Lower lobe of right lung (tissue), 2 donors: ENCODE measurements around the gene RPS23. TPM values are rescaled to one million over a fixed set of nuclear protein-coding genes. Genes with fewer than 3 reads are reported as not detected.

Experiments
- ATAC-seq, 2 donors: fragments of 200-7000 bp; cut with Tn5 transposase; one replicate each; pipeline ENCODE4 v1.9.1; 2020 to 2022; ENCODE audit warnings: mild to moderate bottlenecking in 2 of 2, moderate library complexity in 2 of 2
- DNase-seq: peaks from one replicate; pipeline ENCODE4 v3.0.0-alpha.2; 2020
- H3K27ac ChIP-seq: fragments of 200-600 bp; one replicate; pipeline ENCODE4 v1.8.0; 2022
- H3K27me3 ChIP-seq: fragments of 200-600 bp; one replicate; pipeline ENCODE4 v1.8.0; 2022; ENCODE audit warnings: low read depth
- H3K36me3 ChIP-seq: fragments of 200-600 bp; one replicate; pipeline ENCODE4 v1.8.0; 2022; ENCODE audit warnings: mild to moderate bottlenecking
- H3K4me1 ChIP-seq: fragments of 200-600 bp; one replicate; pipeline ENCODE4 v1.8.0; 2022
- H3K4me3 ChIP-seq: fragments of 200-600 bp; one replicate; pipeline ENCODE4 v1.8.0; 2022; ENCODE audit warnings: mild to moderate bottlenecking
- H3K9me3 ChIP-seq: fragments of 200-600 bp; one replicate; pipeline ENCODE4 v1.8.0; 2022
- intact Hi-C: fragments of 100-400 bp; cut with DNase I; formaldehyde crosslinking; loops from one replicate; pipeline ENCODE4 v1.11.0; 2022
- total RNA-seq: library from RNA; stranded (reverse); fragmentation: NEBNext Ultra II Directional; extraction: Animal tissue kit (Norgen Biotek cat#: 25700); gene quantifications from one replicate; pipeline ENCODE4 v1.2.1, GENCODE V29; 2021
- TF ChIP-seq, protein P1 (sequence below): fragments of 200-600 bp; IDR thresholded peaks from one replicate; pipeline ENCODE4 v1.8.0; 2022; ENCODE audit warnings: antibody characterized with exemption, mild to moderate bottlenecking
- donor health status: DM: no; HTN: yes; CAD: no; lungs with severe emphysema.

The RPS23 gene
- total RNA-seq, 1 donor from 2014 or later: 1,400 TPM

DNA sequence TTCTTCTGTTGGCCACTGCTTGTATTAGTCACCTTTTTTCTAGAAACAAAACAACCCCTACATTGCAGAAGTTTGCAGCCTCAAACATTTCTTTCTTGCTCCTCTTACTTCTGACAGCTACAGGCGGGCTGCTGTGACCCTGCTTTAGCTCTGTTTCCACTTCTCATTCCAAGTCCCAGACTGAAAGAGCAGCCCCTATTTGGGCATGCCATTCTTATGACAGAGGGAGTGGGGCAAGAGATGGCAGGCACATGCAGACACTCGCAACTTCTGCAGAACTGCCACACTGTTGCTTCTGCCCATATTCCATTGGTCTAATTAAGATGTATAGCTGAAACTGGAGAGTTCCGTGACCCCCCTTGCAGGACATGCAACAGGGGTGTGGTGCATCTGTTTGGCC is 19.6 kb upstream of the RPS23 start:
- TF ChIP-seq, protein P1, sequence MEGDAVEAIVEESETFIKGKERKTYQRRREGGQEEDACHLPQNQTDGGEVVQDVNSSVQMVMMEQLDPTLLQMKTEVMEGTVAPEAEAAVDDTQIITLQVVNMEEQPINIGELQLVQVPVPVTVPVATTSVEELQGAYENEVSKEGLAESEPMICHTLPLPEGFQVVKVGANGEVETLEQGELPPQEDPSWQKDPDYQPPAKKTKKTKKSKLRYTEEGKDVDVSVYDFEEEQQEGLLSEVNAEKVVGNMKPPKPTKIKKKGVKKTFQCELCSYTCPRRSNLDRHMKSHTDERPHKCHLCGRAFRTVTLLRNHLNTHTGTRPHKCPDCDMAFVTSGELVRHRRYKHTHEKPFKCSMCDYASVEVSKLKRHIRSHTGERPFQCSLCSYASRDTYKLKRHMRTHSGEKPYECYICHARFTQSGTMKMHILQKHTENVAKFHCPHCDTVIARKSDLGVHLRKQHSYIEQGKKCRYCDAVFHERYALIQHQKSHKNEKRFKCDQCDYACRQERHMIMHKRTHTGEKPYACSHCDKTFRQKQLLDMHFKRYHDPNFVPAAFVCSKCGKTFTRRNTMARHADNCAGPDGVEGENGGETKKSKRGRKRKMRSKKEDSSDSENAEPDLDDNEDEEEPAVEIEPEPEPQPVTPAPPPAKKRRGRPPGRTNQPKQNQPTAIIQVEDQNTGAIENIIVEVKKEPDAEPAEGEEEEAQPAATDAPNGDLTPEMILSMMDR: no peak
- H3K27ac ChIP-seq: no peak overlapping the region
- no peaks in the 10 kb centered on the region for H3K27me3 ChIP-seq
- no peak overlapping the region for H3K4me3 ChIP-seq
- H3K36me3 ChIP-seq: no peaks in the 10 kb centered on the region
- DNase-seq (no peak), ATAC-seq (no peak)
- intact Hi-C loops: no loop called here
- H3K4me1 ChIP-seq: no peaks in the 10 kb centered on the region
- H3K9me3 ChIP-seq: no peaks in the 10 kb centered on the region

DNA sequence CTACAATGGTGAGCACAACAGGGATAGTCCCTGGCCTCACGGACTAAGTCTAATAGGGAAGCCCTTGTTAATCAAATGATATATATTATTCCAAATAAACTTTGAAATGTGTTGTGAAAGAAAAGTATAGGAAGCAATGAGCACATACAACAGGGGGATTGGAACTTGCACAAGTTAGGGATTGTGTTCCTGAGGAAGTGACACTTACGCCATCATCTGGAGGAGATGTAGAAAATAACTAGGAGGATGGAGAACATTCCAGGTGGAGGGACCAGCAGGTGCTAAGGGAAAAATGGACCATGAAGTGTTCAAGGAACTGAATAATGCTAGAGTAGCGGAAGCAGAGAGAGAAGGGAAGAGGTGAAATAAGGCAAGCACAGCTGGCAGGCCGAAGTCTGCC is 18.8 kb upstream of the RPS23 start:
- ATAC-seq (no peak), DNase-seq (no peak)
- Histone ChIP-seq H3K9me3 (no peaks in the 10 kb centered on the region), H3K4me1 (no peaks in the 10 kb centered on the region), H3K27ac (no peak overlapping the region), H3K4me3 (no peak overlapping the region), H3K36me3 (no peaks in the 10 kb centered on the region), H3K27me3 (no peaks in the 10 kb centered on the region)
- intact Hi-C loops: no loop called here
- TF ChIP-seq, protein P1: no peak

DNA sequence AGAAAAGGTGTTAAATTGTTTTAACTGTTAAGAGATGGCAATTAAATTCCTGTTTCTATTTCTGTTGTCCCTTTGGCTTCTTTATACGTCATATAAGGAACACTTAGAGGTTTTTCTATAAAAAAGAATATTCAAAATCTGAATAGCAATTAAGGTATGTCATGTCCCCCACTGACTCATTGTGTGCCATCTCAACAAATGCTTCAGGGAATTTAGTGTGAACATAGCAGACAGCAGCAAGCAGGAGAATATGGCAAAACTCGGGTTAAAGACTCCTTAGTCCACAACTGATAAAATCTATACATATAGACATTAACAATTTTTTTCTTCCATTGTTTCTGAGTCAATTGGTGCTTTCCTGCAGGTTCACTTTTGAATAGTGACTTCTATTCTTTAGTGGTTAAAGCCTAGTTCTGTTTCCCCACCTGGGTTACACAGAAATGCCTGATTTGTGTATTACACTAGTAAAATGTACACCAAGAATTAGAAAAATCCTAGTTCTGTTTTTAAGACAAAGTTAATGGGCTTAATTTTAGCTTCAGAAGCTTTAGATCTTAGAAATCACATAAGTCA is 17.9 kb upstream of the RPS23 start:
- intact Hi-C loops: no loop called here
- Histone ChIP-seq H3K27me3 (no peaks in the 10 kb centered on the region), H3K4me1 (no peaks in the 10 kb centered on the region), H3K4me3 (no peak overlapping the region), H3K9me3 (no peaks in the 10 kb centered on the region), H3K27ac (no peak overlapping the region), H3K36me3 (no peaks in the 10 kb centered on the region)
- DNase-seq: no peak
- TF ChIP-seq, protein P1: no peak
- ATAC-seq: no peak

DNA sequence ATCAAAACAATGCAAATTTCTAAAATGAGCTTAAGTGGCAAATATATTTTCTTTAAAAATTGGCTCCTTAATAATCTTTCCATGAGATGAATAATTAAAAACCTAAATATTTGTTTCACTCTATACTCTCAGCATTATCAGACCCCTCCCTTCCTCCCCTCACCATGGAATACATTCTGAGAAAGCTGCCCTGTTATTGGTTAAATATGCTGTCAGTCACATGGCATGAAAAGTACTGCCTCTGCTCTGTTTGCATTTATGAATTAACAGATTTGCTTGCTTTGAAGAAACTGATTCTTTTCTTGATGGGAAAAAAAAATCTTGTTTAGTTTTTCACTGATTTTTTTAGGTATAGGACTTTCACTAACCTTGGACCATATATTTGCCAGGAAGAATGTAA is 17.0 kb upstream of the RPS23 start:
- Histone ChIP-seq H3K9me3 (no peaks in the 10 kb centered on the region), H3K4me1 (no peaks in the 10 kb centered on the region), H3K27ac (no peak overlapping the region), H3K4me3 (no peak overlapping the region), H3K36me3 (no peaks in the 10 kb centered on the region), H3K27me3 (no peaks in the 10 kb centered on the region)
- DNase-seq (no peak), ATAC-seq (no peak)
- intact Hi-C loops: no loop called here
- TF ChIP-seq, protein P1: no peak

DNA sequence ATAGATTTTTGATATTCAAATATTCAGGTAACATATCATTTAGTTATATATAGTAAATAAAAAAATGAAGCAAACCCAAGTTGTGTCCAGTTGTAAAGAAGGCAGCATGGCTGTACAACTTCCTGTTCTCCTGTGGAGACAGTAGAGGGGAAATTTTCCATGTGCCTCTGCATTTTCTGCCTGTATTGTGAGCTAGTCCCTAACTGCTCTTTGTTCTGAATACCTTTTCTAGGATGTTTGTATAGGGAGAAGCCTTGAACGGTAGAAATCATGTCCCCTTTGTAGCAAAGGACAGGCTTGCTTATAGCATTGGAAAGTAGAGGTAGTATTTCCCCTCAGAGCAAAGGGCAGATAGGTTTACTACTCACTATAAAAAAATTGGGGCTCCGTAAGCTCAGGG is 13.3 kb upstream of the RPS23 start:
- no peaks in the 10 kb centered on the region for H3K9me3 ChIP-seq
- H3K4me3 ChIP-seq: no peak overlapping the region
- ATAC-seq (no peak), DNase-seq (no peak)
- no peaks in the 10 kb centered on the region for H3K4me1 ChIP-seq
- no peaks in the 10 kb centered on the region for H3K36me3 ChIP-seq
- H3K27ac ChIP-seq: no peak overlapping the region
- H3K27me3 ChIP-seq: no peaks in the 10 kb centered on the region
- TF ChIP-seq, protein P1: no peak
- intact Hi-C loops: no loop called here

DNA sequence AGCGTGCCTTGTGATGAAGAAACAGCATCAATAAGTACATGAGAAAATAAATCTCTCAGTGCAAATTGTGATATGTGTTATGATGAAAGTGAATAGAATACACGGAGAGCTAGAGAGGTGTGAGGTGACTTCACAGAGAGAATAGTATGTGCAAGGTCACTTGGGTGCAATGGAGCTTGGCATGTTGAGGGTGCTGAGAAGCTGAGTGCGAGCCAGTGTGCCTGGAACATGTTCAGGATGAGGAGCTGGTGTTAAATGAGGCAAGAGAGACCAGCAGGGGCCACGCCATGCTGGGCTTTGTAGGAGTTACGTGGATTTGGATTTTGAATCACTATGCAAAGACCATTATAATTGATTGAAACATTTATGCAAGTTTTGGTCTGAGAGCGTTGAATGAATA is 12.8 kb upstream of the RPS23 start:
- H3K27me3 ChIP-seq: no peaks in the 10 kb centered on the region
- intact Hi-C loops: no loop called here
- H3K36me3 ChIP-seq: no peaks in the 10 kb centered on the region
- no peak overlapping the region for H3K4me3 ChIP-seq
- ATAC-seq (no peak), DNase-seq (no peak)
- H3K4me1 ChIP-seq: no peaks in the 10 kb centered on the region
- H3K9me3 ChIP-seq: no peaks in the 10 kb centered on the region
- no peak overlapping the region for H3K27ac ChIP-seq
- TF ChIP-seq, protein P1: no peak
